Measurements from ENCODE around the gene ZMPSTE24. TPM values are rescaled to one million over a fixed set of nuclear protein-coding genes. Genes with fewer than 3 reads are reported as not detected.

The ZMPSTE24 gene
- total and polyA plus RNA-seq, 2 donors (not counting 1 experiment from before 2014, with no cell fraction given), result 60.9 to 67.6 TPM

- Histone ChIP-seq H3K4me3 (replicated peaks in 1 of 4; ENCODE audit: control extremely low read depth in 1 of 4, insufficient read depth in 1 of 4, low read depth in 3 of 4, low read length in 4 of 4) (no peak overlapping the region), H3K27ac (ENCODE audit: insufficient read depth, low read length) (no peak overlapping the region), H3K4me2 (ENCODE audit: extremely low read depth, insufficient read depth, low read length) (no peak overlapping the region), H3K27me3 (ENCODE audit: control insufficient read depth, insufficient read depth, low read length) (no peaks in the 10 kb centered on the region), H4K20me1 (ENCODE audit: control insufficient read depth, extremely low read depth, insufficient read depth, low read length) (no peaks in the 10 kb centered on the region), H2AFZ (ENCODE audit: low read length) (no peak overlapping the region), H3K36me3 (ENCODE audit: control insufficient read depth, insufficient read depth, low read length) (peaks cover 3% of the 10 kb centered on the region), H3K9me3 (ENCODE audit: control insufficient read depth, insufficient read depth, low read depth, low read length) (no peaks in the 10 kb centered on the region), H3K9ac (ENCODE audit: insufficient read depth, low read length) (no peak overlapping the region), H3K79me2 (ENCODE audit: control insufficient read depth, insufficient read depth, low read length) (peaks cover 23% of the 10 kb centered on the region), H3K4me1 (ENCODE audit: control insufficient read depth, extremely low read depth, insufficient read depth, low read length) (peaks cover 8% of the 10 kb centered on the region)
- TF ChIP-seq EZH2 (IDR thresholded peaks at IDR 0.05; ENCODE audit: low read length, missing control alignments) (no peak), CTCF (conservative IDR thresholded peaks at IDR 0.05 in 1 of 2, IDR thresholded peaks at IDR 0.05 in 1 of 2; ENCODE audit: low read depth in 1 of 2, low read length in 2 of 2) (no peak)
- peak in 1 of 2 donors; percentile 48 for DNase-seq (ENCODE audit: low read depth in 2 of 2)
Measured at GRCh38 chr1:40264354-40264781, 6.3 kb downstream of the ZMPSTE24 start.

GRCh38 chr1:40265298-40265697, 7.3 kb downstream of the ZMPSTE24 start:
- Histone ChIP-seq H2AFZ (ENCODE audit: low read length) (no peak overlapping the region), H3K27me3 (ENCODE audit: control insufficient read depth, insufficient read depth, low read length) (no peaks in the 10 kb centered on the region), H3K27ac (ENCODE audit: insufficient read depth, low read length) (no peak overlapping the region), H4K20me1 (ENCODE audit: control insufficient read depth, extremely low read depth, insufficient read depth, low read length) (no peaks in the 10 kb centered on the region), H3K36me3 (ENCODE audit: control insufficient read depth, insufficient read depth, low read length) (peaks cover 4% of the 10 kb centered on the region), H3K79me2 (ENCODE audit: control insufficient read depth, insufficient read depth, low read length) (peaks cover 15% of the 10 kb centered on the region), H3K4me2 (ENCODE audit: extremely low read depth, insufficient read depth, low read length) (no peak overlapping the region), H3K9me3 (ENCODE audit: control insufficient read depth, insufficient read depth, low read depth, low read length) (no peaks in the 10 kb centered on the region), H3K9ac (ENCODE audit: insufficient read depth, low read length) (no peak overlapping the region), H3K4me1 (ENCODE audit: control insufficient read depth, extremely low read depth, insufficient read depth, low read length) (peaks cover 13% of the 10 kb centered on the region), H3K4me3 (replicated peaks in 1 of 4; ENCODE audit: control extremely low read depth in 1 of 4, insufficient read depth in 1 of 4, low read depth in 3 of 4, low read length in 4 of 4) (no peak overlapping the region)
- no peak for DNase-seq (ENCODE audit: low read depth in 2 of 2)
- TF ChIP-seq EZH2 (IDR thresholded peaks at IDR 0.05; ENCODE audit: low read length, missing control alignments) (no peak), CTCF (conservative IDR thresholded peaks at IDR 0.05 in 1 of 2, IDR thresholded peaks at IDR 0.05 in 1 of 2; ENCODE audit: low read depth in 1 of 2, low read length in 2 of 2) (no peak)

GRCh38 chr1:40265919-40266318, 7.9 kb downstream of the ZMPSTE24 start:
- Histone ChIP-seq H3K9ac (ENCODE audit: insufficient read depth, low read length) (no peak overlapping the region), H3K27ac (ENCODE audit: insufficient read depth, low read length) (peak overlapping the region; percentile 62), H3K4me1 (ENCODE audit: control insufficient read depth, extremely low read depth, insufficient read depth, low read length) (peaks cover 13% of the 10 kb centered on the region), H3K79me2 (ENCODE audit: control insufficient read depth, insufficient read depth, low read length) (peaks cover 11% of the 10 kb centered on the region), H4K20me1 (ENCODE audit: control insufficient read depth, extremely low read depth, insufficient read depth, low read length) (no peaks in the 10 kb centered on the region), H3K4me2 (ENCODE audit: extremely low read depth, insufficient read depth, low read length) (no peak overlapping the region), H3K27me3 (ENCODE audit: control insufficient read depth, insufficient read depth, low read length) (no peaks in the 10 kb centered on the region), H3K36me3 (ENCODE audit: control insufficient read depth, insufficient read depth, low read length) (peaks cover 6% of the 10 kb centered on the region), H3K9me3 (ENCODE audit: control insufficient read depth, insufficient read depth, low read depth, low read length) (no peaks in the 10 kb centered on the region), H2AFZ (ENCODE audit: low read length) (no peak overlapping the region), H3K4me3 (replicated peaks in 1 of 4; ENCODE audit: control extremely low read depth in 1 of 4, insufficient read depth in 1 of 4, low read depth in 3 of 4, low read length in 4 of 4) (no peak overlapping the region)
- DNase-seq (ENCODE audit: low read depth in 2 of 2), result no peak
- no peak for TF ChIP-seq EZH2 (IDR thresholded peaks at IDR 0.05; ENCODE audit: low read length, missing control alignments)
- no peak for TF ChIP-seq CTCF (conservative IDR thresholded peaks at IDR 0.05 in 1 of 2, IDR thresholded peaks at IDR 0.05 in 1 of 2; ENCODE audit: low read depth in 1 of 2, low read length in 2 of 2)
